ENCODE results near the gene NFATC1. TPM values are rescaled to one million over a fixed set of nuclear protein-coding genes. Genes with fewer than 3 reads are reported as not detected.

The NFATC1 gene
- polyA plus RNA-seq, 2 of the 4 experiments (the other 2 are of a cell fraction) = 0.52 to 1.7 TPM

GRCh38 chr18:79387615-79388014 lies 8.1 kb upstream of the NFATC1 start:
- POLR2A ChIA-PET = no interaction called here
- DNase-seq (ENCODE audit: low read depth in 1 of 2, low spot score in 1 of 2) = no peak
- no peak for TF ChIP-seq BCL3 (IDR thresholded peaks at IDR 0.05)
- no peak for TF ChIP-seq ATOH8 (CRISPR knock-in tag; IDR thresholded peaks at IDR 0.05; ENCODE audit: low read depth)
- TF ChIP-seq SREBF2 (IDR thresholded peaks at IDR 0.05) = no peak
- no peak for TF ChIP-seq BHLHE40 (IDR thresholded peaks at IDR 0.05; ENCODE audit: low read depth, low read length)
- no peak for TF ChIP-seq PHF8 (IDR thresholded peaks at IDR 0.05; ENCODE audit: borderline replicate concordance, low read depth)
- TF ChIP-seq CHD4 (IDR thresholded peaks at IDR 0.05; ENCODE audit: borderline replicate concordance) = no peak
- no peak for TF ChIP-seq USF2 (IDR thresholded peaks at IDR 0.05)
- no peak for TF ChIP-seq TP53 (CRISPR knock-in tag; IDR thresholded peaks at IDR 0.05)
- TF ChIP-seq POLR2A (IDR thresholded peaks at IDR 0.05; ENCODE audit: low read length) = no peak
- TF ChIP-seq HOXB5 (CRISPR knock-in tag; IDR thresholded peaks at IDR 0.05) = no peak
- TF ChIP-seq MAX (IDR thresholded peaks at IDR 0.05) = no peak
- TF ChIP-seq HDAC2 (IDR thresholded peaks at IDR 0.05) = no peak
- TF ChIP-seq RARB (CRISPR knock-in tag; IDR thresholded peaks at IDR 0.05) = no peak
- no peak for TF ChIP-seq ZNF302 (CRISPR knock-in tag; IDR thresholded peaks at IDR 0.05)
- no peak for TF ChIP-seq TFCP2L1 (CRISPR knock-in tag; IDR thresholded peaks at IDR 0.05)
- TF ChIP-seq MAZ (IDR thresholded peaks at IDR 0.05; ENCODE audit: borderline replicate concordance, low read depth, low read length) = no peak
- no peak for TF ChIP-seq E2F6 (IDR thresholded peaks at IDR 0.05; ENCODE audit: borderline replicate concordance, low read depth)
- TF ChIP-seq ELK1 (IDR thresholded peaks at IDR 0.05; ENCODE audit: low read depth, low read length) = no peak
- no peak for TF ChIP-seq PBX3 (IDR thresholded peaks at IDR 0.05)
- TF ChIP-seq CBX2 (IDR thresholded peaks at IDR 0.05; ENCODE audit: borderline replicate concordance, low read depth) = no peak

GRCh38 chr18:79388043-79388442 lies 7.7 kb upstream of the NFATC1 start:
- DNase-seq (ENCODE audit: low read depth in 1 of 2, low spot score in 1 of 2) = no peak
- ChIA-PET POLR2A (no interaction called here), CTCF (interaction anchor here (1.6 to 5.4 kb wide), 2 partner anchors 7 to 140 kb away, joined by 6 to 48 read pairs; no protein-coding TSS in a partner anchor)
- Histone ChIP-seq H3K4me3 (no peak overlapping the region), H3K4me2 (no peak overlapping the region), H3K27ac (no peak overlapping the region), H3K9me3 (no peaks in the 10 kb centered on the region), H3K4me1 (no peaks in the 10 kb centered on the region)
- TF ChIP-seq USF2 (IDR thresholded peaks at IDR 0.05) (no peak), TFCP2L1 (CRISPR knock-in tag; IDR thresholded peaks at IDR 0.05) (no peak), BCL3 (IDR thresholded peaks at IDR 0.05) (no peak), EHMT2 (IDR thresholded peaks at IDR 0.05; ENCODE audit: low read depth) (no peak), JUNB (IDR thresholded peaks at IDR 0.05) (no peak), SREBF2 (IDR thresholded peaks at IDR 0.05) (no peak), E2F6 (IDR thresholded peaks at IDR 0.05; ENCODE audit: borderline replicate concordance, low read depth) (no peak), POLR2AphosphoS2 (conservative IDR thresholded peaks at IDR 0.05; ENCODE audit: low read length) (no peak), NFE2L2 (conservative IDR thresholded peaks at IDR 0.05; ENCODE audit: low read length) (no peak), ZSCAN20 (CRISPR knock-in tag; IDR thresholded peaks at IDR 0.05) (no peak)
- ATAC-seq = no peak
- 62% methylated on average over 3 of the region's 7 CpGs for WGBS (ENCODE audit: missing lambda C conversion rate)
- no peak for FAIRE-seq

More at GRCh38 chr18:79387615-79388014, 8.1 kb upstream of the NFATC1 start:
- Histone ChIP-seq H3K27ac (no peak overlapping the region), H3K4me2 (no peak overlapping the region), H3K4me3 (no peak overlapping the region), H3K4me1 (no peaks in the 10 kb centered on the region), H3K9me3 (no peaks in the 10 kb centered on the region)
- no peak for FAIRE-seq
- WGBS (ENCODE audit: missing lambda C conversion rate) = 62% methylated on average over 11 of the region's 11 CpGs
- no peak for ATAC-seq
- CTCF ChIA-PET = interaction anchor here (5.4 kb wide), 1 partner anchor 7 kb away, joined by 48 read pairs; no protein-coding TSS in a partner anchor
